Ovary (tissue), 9 donors: ENCODE data around the gene HORMAD2. TPM values are rescaled to one million over a fixed set of nuclear protein-coding genes. Genes with fewer than 3 reads are reported as not detected.

ENCODE experiments used
- DNase-seq, 5 donors: peaks; one replicate each; pipeline ENCODE4 v3.0.0-alpha.2; 2019 to 2020
- H3K27ac ChIP-seq, 2 donors: fragments of 200-600 bp; one replicate each; pipeline versions ENCODE4 v1.5.1 to v1.8.0; 2019 to 2022
- H3K27me3 ChIP-seq: fragments of 200-600 bp; one replicate; pipeline ENCODE4 v1.8.0; 2022
- H3K36me3 ChIP-seq: fragments of 200-600 bp; sonication (generic); one replicate; pipeline ENCODE4 v1.5.1; 2019
- H3K4me1 ChIP-seq: one replicate; pipeline ENCODE4 v1.8.1; 2013; ENCODE audit warnings: mild to moderate bottlenecking, moderate library complexity; ENCODE audit not compliant: insufficient read depth
- H3K4me3 ChIP-seq: fragments of 200-600 bp; sonication (generic); one replicate; pipeline ENCODE4 v1.5.1; 2017
- H3K9me3 ChIP-seq, 2 donors: fragments of 200-600 bp in 1 of 2; sonication (generic) in 1 of 2; one replicate each; pipeline versions ENCODE4 v1.5.1 to v1.8.1; 2013 to 2019; ENCODE audit warnings: mild to moderate bottlenecking in 1 of 2, moderate library complexity in 1 of 2
- CTCF ChIP-seq, 3 donors: fragments of 450-650 bp in 2 of 3; fragments of 200-600 bp in 1 of 3; IDR thresholded peaks; one replicate each; pipeline versions ENCODE4 v1.5.1 to v1.8.0; 2016 to 2022; ENCODE audit warnings: antibody characterized with exemption in 3 of 3, mild to moderate bottlenecking in 1 of 3
- EP300 ChIP-seq: sonication (generic); formaldehyde crosslinking; IDR thresholded peaks from one replicate; pipeline ENCODE4 v1.6.1; 2017; ENCODE audit warnings: antibody characterized with exemption
- POLR2A ChIP-seq: fragments of 450-650 bp; IDR thresholded peaks from one replicate; pipeline ENCODE4 v1.6.1; 2017; ENCODE audit warnings: antibody characterized with exemption, mild to moderate bottlenecking, moderate library complexity
- WGBS, 3 donors: extraction: QIAGEN DNeasy Blood & Tissue Kit in 1 of 3; methylation state at CpG; one replicate each; pipeline versions ENCODE4 v1.1.5 to v1.1.7; 2013 to 2017; 5-methylcytosine and 5-hydroxymethylcytosine counted together
- intact Hi-C, 4 donors: fragments of 100-400 bp; cut with DNase I; formaldehyde crosslinking; loops; one replicate each; pipeline versions ENCODE4 v1.11.0 to v1.15.1; 2022 to 2023
- polyA plus RNA-seq, 2 donors: library from polyadenylated mRNA; stranded (reverse); fragments of 200-250 nt in 1 of 2; fragments of 350-450 nt in 1 of 2; fragmentation: Illumina TruSeq in 1 of 2; extraction: RNeasy Lipid Tissue Mini Kit (QIAGEN cat#74804) in 1 of 2; gene quantifications; one replicate each; pipeline ENCODE4 v1.2.3, GENCODE V29; 2013 to 2014
- total RNA-seq, 7 donors: library from RNA; depleted of rRNA in 2 of 7; stranded (reverse); fragments of >200 nt in 2 of 7; fragmentation: NEBNext Ultra II Directional in 3 of 7; extraction: Animal tissue kit (Norgen Biotek cat#: 25700) in 3 of 7; gene quantifications; one replicate each; pipeline versions ENCODE4 v1.1.0 to v1.2.4, GENCODE V29; 2016 to 2023
- donor health status: DM: no; HTN: no; CAD: no; lungs with moderate emphysema.
- donor health status: DM: no; HTN: no; CAD: no.
- donor health status: Bipolar disorder and iron deficiency.
- donor health status: DM: yes; HTN: yes; CAD: no.
- donor health status: DM: no; HTN: no; CAD: no.
- donor health status: DM: yes; HTN: yes; CAD: no.

Gene HORMAD2
- total and polyA plus RNA-seq, 9 donors = not detected

- Histone ChIP-seq H3K27me3 (no peaks in the 10 kb centered on the region), H3K4me1 (no peaks in the 10 kb centered on the region), H3K9me3 (no peaks in the 10 kb centered on the region), H3K27ac (no peak overlapping the region), H3K36me3 (no peaks in the 10 kb centered on the region), H3K4me3 (no peak overlapping the region)
- intact Hi-C loops = no loop called here
- 72 to 78% (median 75%) methylated on average over 7 of the region's 7 CpGs for WGBS, 3 donors
- DNase-seq = no peak
- no peak for TF ChIP-seq CTCF (IDR thresholded peaks at IDR 0.05)
These were observed 101.4 kb downstream of the HORMAD2 start for GRCh38 chr22:30181459-30182349.

GRCh38 chr22:30182350-30182745 lies 102.1 kb downstream of the HORMAD2 start:
- Histone ChIP-seq H3K27ac (no peak overlapping the region), H3K27me3 (no peaks in the 10 kb centered on the region), H3K4me1 (no peaks in the 10 kb centered on the region), H3K9me3 (no peaks in the 10 kb centered on the region), H3K36me3 (no peaks in the 10 kb centered on the region), H3K4me3 (no peak overlapping the region)
- intact Hi-C loops = no loop called here
- WGBS, 3 donors = 74 to 92% (median 84%) methylated on average over 4 of the region's 4 CpGs
- no peak for DNase-seq
- no peak for TF ChIP-seq EP300
- TF ChIP-seq CTCF (IDR thresholded peaks at IDR 0.05) = no peak
- no peak for TF ChIP-seq POLR2A

- Histone ChIP-seq H3K9me3 (no peaks in the 10 kb centered on the region), H3K36me3 (no peaks in the 10 kb centered on the region), H3K27me3 (no peaks in the 10 kb centered on the region), H3K4me1 (no peaks in the 10 kb centered on the region), H3K27ac (no peak overlapping the region), H3K4me3 (no peak overlapping the region)
- TF ChIP-seq EP300 (no peak), POLR2A (no peak), CTCF (IDR thresholded peaks at IDR 0.05) (no peak)
- no peak for DNase-seq
- WGBS, 3 donors = 62 to 63% (median 63%) methylated on average over 4 of the region's 4 CpGs
- intact Hi-C loops = no loop called here
These were observed 102.6 kb downstream of the HORMAD2 start for GRCh38 chr22:30182815-30183214.

- 89 to 94% (median 89%) methylated on average over 3 of the region's 3 CpGs for WGBS, 3 donors
- TF ChIP-seq EP300 (no peak), POLR2A (no peak), CTCF (IDR thresholded peaks at IDR 0.05) (no peak)
These were observed 103.0 kb downstream of the HORMAD2 start for GRCh38 chr22:30183271-30183670.

More at GRCh38 chr22:30183271-30183670, 103.0 kb downstream of the HORMAD2 start:
- Histone ChIP-seq H3K4me1 (no peaks in the 10 kb centered on the region), H3K4me3 (no peak overlapping the region), H3K27me3 (no peaks in the 10 kb centered on the region), H3K27ac (no peak overlapping the region), H3K36me3 (no peaks in the 10 kb centered on the region), H3K9me3 (no peaks in the 10 kb centered on the region)
- DNase-seq = no peak
- intact Hi-C loops = no loop called here
